Inflammatory macrophage (primary cell): Measurements from ENCODE around the gene EGFL7.

Experiments
- DNase-seq, 2 donors: peaks; one replicate each; pipeline ENCODE4 v3.0.0-alpha.2; 2020 to 2022

EGFL7 gene

GRCh38 chr9:136687721-136688223 is 25.1 kb downstream of the EGFL7 start:
- DNase-seq, result no peak

- no peak for DNase-seq
These were observed 25.8 kb downstream of the EGFL7 start for GRCh38 chr9:136688274-136689107.

GRCh38 chr9:136689108-136689460 is 26.4 kb downstream of the EGFL7 start:
- no peak for DNase-seq

- DNase-seq, result no peak
These were observed 27.5 kb downstream of the EGFL7 start for GRCh38 chr9:136690104-136690805.

- DNase-seq, result no peak
These were observed 28.1 kb downstream of the EGFL7 start for GRCh38 chr9:136690806-136691261.

GRCh38 chr9:136691316-136692184 is 28.8 kb downstream of the EGFL7 start:
- DNase-seq, result no peak

DNA sequence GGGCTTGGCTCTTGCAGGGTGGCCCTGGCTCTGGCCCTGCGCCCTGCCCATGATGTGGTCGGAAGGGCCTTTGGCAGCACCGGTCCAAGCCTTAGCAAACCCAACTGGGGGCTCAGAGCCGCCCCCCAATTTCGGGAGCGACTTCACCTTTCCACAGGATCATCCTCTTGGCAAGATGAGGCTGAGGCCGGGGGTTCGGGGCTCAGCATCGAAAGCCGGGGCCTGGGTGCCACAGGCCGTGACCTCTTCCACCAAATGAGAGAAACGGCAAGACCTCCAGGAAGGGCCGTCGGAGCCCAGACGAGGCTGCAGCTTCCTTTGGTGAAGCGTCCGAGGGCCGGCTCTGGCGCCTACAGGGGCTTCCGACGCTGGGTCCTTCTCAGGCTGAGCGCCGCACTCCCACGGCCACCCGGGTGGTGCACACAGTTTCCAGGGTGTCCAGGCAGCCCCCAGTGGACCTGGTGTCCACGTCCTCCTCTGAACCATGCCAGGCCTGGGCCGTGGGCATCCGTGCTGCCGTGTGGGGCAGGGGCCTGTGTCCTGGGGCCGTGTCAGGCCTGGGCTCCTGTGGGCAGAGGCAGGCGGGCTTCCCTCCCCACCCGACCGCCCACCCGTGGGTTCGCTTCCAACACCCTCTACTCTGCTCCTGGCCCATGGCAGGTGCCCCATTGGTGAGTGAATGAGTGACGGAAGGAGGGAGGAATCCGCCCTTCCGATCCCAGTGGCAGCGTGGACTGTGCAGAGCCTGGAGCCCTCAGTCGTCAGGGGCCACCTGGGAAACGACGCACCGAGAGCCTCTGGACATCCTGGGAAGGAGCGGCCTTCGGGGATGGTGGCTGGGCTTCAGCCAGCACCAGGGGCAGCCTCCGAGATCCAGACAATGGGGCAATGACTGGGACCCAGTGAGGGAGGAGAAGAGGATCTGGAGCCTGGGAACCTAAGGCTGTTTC is 29.7 kb downstream of the EGFL7 start:
- no peak for DNase-seq

GRCh38 chr9:136693135-136693489 is 30.4 kb downstream of the EGFL7 start:
- no peak for DNase-seq

DNA sequence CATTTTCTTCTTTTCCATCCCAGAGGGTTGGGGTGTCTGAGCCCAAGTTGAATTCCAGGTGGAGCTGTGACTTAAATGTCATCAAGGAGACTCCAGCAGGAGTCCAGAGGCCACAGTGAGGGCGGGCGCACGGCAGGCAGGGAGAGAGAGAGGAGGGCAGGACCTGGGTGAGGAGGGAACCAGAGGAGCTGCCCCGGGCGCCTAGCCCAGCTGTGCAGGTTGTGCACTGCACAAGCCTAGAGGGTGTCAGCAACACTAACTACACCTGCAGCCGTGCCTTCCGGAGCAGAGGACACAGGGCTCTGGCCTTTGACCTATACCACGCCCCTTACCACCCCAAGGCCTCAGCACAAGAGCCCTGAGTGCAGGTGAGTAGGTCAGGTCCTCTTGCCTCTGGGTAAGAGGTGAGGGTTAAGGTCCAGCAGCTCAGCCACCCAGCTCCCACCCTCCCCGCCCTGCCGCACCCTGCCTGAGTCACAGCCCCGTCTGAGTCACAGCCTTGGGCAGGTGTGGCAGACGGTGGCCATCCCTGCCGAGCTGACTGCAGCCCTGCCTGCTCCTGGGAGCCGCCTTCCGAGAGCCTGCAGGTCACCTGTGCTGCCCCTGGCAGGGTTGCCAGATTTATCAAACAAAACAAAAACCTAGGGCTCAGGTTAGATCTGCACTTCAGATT is 30.9 kb downstream of the EGFL7 start:
- DNase-seq, result no peak

DNA sequence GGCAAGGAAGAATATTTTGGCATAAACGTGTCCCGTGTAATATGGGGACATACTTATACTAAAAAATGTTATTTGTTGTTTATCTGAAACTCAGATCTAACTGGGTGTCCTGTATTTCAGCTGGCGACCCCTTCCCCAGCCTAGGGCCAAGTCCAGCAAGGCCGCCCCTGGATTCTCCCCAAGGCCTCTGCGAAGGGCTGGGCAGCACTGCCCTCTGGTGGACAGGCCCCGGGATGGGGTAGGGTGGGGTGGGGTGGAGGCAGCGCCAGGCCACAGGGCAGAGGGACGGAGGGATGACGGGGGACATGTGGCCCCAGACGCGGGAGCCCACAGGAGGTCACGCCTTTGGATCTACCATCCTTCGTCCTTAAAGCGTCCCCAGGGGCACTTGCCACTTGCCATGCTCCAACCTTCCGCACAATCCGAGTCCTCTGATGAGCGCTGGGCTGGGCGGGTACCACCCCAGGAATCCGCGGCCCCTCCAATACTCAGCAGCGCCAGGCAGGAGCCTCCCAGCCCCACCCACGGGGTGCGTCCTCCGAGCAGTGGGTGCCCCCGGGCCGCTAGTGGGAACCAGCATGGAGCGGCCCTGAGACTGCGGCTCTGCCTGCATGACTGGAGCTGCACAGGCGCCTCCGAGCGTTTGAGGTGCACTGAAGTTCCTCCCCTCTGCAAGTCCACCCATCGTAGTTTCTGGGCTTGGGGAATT is 31.6 kb downstream of the EGFL7 start:
- DNase-seq, result peak; percentile 54 to 59

DNA sequence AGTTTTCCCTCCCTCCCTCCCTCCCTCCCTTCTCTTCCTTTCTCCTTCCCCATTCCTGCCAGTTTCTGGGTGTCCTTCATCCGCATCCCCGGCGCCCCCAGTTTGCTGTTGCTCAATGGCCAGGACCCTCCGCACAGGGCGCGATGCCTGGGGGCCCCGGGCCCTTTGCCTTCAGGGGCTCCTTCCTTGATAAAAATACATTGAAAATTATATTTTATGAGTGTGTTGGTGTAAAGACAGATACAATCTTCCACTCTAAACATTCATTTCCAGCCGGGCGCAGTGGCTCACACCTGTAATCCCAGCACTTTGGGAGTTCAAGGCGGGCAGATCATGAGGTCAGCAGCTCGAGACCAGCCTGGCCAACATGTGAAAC is 32.1 kb downstream of the EGFL7 start:
- no peak for DNase-seq

GRCh38 chr9:136695435-136695895 is 32.7 kb downstream of the EGFL7 start:
- no peak for DNase-seq

DNA sequence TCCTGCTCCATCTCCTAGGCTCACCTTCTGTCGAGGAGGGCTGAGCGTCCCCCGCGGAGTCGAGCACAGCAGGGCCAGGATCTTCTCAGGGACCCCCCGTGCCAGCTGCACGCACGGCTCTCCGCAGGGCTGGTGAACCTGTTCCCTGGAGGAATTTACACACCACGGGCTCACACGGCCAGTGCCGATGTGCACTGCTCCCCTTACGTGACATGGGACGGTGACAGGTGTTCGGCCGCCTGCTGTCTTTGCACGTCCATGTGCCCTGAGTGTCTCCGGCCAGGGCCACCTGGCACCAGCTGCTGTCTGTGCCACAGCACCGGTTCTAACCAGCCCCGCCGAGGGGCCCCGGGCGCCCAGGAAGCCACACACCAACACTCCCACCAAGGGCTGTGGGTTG is 33.2 kb downstream of the EGFL7 start:
- DNase-seq, result no peak

DNA sequence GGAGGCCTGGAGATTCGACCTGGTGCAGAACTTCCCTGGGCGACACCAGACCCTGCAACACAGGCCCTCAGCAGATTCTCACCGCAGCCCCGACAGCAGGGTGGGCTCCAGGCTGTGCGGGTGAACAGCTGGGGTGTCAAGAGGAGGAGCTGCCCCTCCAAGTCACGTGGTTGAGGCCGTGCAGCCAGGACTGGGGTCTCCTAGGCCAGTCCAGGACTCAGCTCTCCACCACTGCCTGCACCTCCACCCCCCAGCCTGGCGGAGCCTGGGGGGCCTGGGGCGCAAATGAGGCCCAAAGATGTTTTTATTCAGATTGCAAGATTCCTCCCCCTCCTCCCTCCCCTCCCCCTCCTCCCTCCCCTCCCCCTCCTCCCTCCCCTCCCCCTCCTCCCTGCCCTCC is 33.8 kb downstream of the EGFL7 start:
- DNase-seq, result no peak

DNA sequence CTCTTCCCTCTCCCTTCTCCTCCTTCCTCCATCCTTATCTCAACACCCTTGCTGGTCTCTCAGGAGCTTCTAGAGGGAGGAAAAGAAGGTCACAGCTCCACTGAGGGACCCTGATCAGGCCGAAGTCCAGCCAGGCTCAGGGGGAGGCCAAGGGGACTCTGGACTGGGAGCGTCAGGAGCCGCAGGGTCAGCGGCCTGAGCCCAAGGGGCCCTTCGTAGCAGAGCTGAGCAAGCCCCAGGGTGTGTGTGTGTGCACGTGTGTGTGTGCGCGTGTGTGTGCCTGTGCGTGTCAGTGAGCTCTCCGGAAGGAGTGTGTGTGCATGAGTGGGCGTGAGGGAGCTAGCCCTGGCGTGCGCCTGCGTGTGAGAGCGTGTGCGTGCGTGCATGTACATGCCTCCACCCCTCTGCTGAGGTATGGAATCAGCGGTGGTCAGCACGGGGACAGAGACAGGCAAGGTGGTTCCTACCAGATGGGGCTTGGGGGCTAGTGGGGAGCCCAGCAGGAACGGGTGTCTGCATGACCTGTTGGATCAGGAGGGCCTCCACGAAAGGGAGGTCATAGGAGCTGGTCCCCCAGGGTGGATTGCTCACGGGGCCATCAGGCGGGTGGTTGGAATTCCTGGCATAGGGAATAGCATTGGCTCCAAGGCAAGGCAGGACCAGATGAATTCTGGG is 34.6 kb downstream of the EGFL7 start:
- DNase-seq, result no peak

DNA sequence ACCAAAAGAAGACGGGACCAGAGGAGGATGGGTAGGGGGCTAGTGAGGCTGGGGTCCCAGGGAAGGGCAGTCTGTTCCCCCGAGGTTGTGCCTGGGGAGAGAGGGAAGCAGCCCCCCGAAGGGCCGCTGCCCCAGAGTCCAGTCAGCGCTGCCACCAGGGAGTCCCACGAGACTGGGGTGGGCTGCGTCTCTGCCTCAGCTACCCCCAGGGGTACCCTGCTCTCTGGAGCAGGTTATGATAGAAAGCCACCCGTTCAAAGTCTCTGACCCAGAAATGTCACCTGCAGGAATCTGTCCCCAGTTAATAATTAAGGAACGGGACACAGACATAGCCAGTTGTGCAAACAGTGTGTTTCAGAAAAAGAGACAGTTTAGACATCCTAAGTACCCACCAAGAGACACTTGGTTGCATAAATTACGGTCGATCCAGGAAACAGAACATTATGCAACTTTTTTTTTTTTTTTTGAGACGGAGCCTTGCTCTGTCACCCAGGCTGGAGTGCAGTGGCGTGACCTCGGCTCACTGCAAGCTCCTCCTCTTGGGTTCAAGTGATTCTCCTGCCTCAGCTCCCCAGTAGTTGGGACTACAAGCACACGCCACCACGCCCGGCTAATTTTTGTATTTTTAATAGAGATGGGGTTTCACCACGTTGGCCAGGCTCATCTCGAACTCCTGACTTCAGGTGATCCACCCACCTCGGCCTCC is 35.3 kb downstream of the EGFL7 start:
- DNase-seq, result peak; percentile 76 to 94

GRCh38 chr9:136698635-136699246 is 36.0 kb downstream of the EGFL7 start:
- no peak for DNase-seq

DNA sequence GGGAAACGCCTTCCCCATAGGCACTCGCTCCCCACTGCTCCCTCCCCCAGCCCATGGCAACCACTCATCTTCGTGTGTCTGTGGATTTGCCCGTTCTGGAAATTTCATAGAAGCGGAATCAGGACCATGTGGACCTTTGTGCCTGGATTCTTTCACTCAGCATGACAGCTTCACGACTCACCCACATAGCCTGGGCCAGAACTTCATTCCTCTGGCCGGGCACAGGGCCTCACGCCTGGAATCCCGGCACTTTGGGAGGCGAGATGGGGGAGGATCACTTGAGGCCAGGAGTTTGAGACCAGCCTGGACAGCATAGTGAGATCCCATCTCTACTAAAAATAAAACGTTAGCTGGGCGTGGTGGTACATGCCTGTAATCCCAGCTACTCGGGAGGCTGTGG is 37.6 kb downstream of the EGFL7 start:
- no peak for DNase-seq
